H9 (cell line): ENCODE measurements around the gene GALNT2. TPM values are rescaled to one million over a fixed set of nuclear protein-coding genes. Genes with fewer than 3 reads are reported as not detected.

Experiments
- DNase-seq: peaks from one replicate; pipeline ENCODE4 v3.0.0-alpha.2; 2017
- H2AFZ ChIP-seq: one replicate; pipeline ENCODE4 v1.6.1; 2013; ENCODE audit warnings: mild to moderate bottlenecking, low read length, control low read depth, moderate library complexity
- H2AK5ac ChIP-seq: 2 replicates; pipeline ENCODE4 v1.6.1; 2013; ENCODE audit warnings: low read length, control low read depth, mixed read lengths; ENCODE audit not compliant: insufficient read length
- H2BK120ac ChIP-seq: one replicate; pipeline ENCODE4 v1.6.1; 2013; ENCODE audit warnings: low read depth, mild to moderate bottlenecking, low read length, control low read depth, inconsistent platforms; ENCODE audit not compliant: poor library complexity, severe bottlenecking
- H2BK12ac ChIP-seq: 2 replicates; pipeline ENCODE4 v1.6.1; 2013; ENCODE audit warnings: low read length, control low read depth, mixed read lengths, low read depth; ENCODE audit not compliant: insufficient read length
- H2BK15ac ChIP-seq: 2 replicates; pipeline ENCODE4 v1.6.1; 2013; ENCODE audit warnings: low read depth, low read length, control low read depth
- H2BK20ac ChIP-seq: one replicate; pipeline ENCODE4 v1.6.1; 2013; ENCODE audit warnings: low read depth, mild to moderate bottlenecking, low read length, control low read depth, inconsistent platforms; ENCODE audit not compliant: poor library complexity, severe bottlenecking
- H2BK5ac ChIP-seq: 2 replicates; pipeline ENCODE4 v1.6.1; 2013; ENCODE audit warnings: low read length, control low read depth, mixed read lengths; ENCODE audit not compliant: insufficient read length
- H3K14ac ChIP-seq: 2 replicates; pipeline ENCODE4 v1.6.1; 2013; ENCODE audit warnings: low read length, control low read depth; ENCODE audit not compliant: insufficient read depth
- H3K18ac ChIP-seq: 2 replicates; pipeline ENCODE4 v1.6.1; 2013; ENCODE audit warnings: low read depth, mild to moderate bottlenecking, mixed read lengths, low read length, control low read depth; ENCODE audit not compliant: insufficient read length
- H3K23ac ChIP-seq: 2 replicates; pipeline ENCODE4 v1.6.1; 2013; ENCODE audit warnings: low read length, control low read depth, mixed read lengths, low read depth; ENCODE audit not compliant: insufficient read length
- H3K23me2 ChIP-seq: 2 replicates; pipeline ENCODE4 v1.6.1; 2013; ENCODE audit warnings: low read depth, mild to moderate bottlenecking, mixed read lengths, low read length, control low read depth; ENCODE audit not compliant: insufficient read length, poor library complexity, severe bottlenecking
- H3K27ac ChIP-seq: 2 replicates; pipeline ENCODE4 v1.5.1; 2013; ENCODE audit warnings: low read length, control low read depth, mixed read lengths, low read depth; ENCODE audit not compliant: insufficient read length
- H3K27me3 ChIP-seq: 2 replicates; pipeline ENCODE4 v1.6.1; 2013; ENCODE audit warnings: low read length, control low read depth, inconsistent platforms; ENCODE audit not compliant: insufficient read depth
- H3K4ac ChIP-seq: 2 replicates; pipeline ENCODE4 v1.6.1; 2013; ENCODE audit warnings: low read depth, mild to moderate bottlenecking, control low read depth, inconsistent platforms, low read length, moderate library complexity
- H3K4me1 ChIP-seq: 2 replicates; pipeline ENCODE4 v1.6.1; 2013; ENCODE audit warnings: low read length, control low read depth, inconsistent platforms; ENCODE audit not compliant: insufficient read depth
- H3K4me2 ChIP-seq: 2 replicates; pipeline ENCODE4 v1.6.1; 2013; ENCODE audit warnings: low read length, control low read depth, mixed read lengths; ENCODE audit not compliant: insufficient read length, insufficient read depth
- H3K56ac ChIP-seq: 2 replicates; pipeline ENCODE4 v1.6.1; 2013; ENCODE audit warnings: low read depth, mild to moderate bottlenecking, mixed read lengths, low read length, control low read depth; ENCODE audit not compliant: insufficient read length
- H3K79me1 ChIP-seq: 2 replicates; pipeline ENCODE4 v1.6.1; 2013; ENCODE audit warnings: low read depth, mild to moderate bottlenecking, moderate library complexity, low read length, control low read depth, inconsistent platforms; ENCODE audit not compliant: insufficient read depth, poor library complexity, severe bottlenecking
- H3K79me2 ChIP-seq: 2 replicates; pipeline ENCODE4 v1.6.1; 2013; ENCODE audit warnings: low read length, control low read depth, inconsistent platforms; ENCODE audit not compliant: insufficient read depth
- H3K9ac ChIP-seq: 2 replicates; pipeline ENCODE4 v1.6.1; 2013; ENCODE audit warnings: low read length, control low read depth, mixed read lengths; ENCODE audit not compliant: insufficient read length; ENCODE audit errors: extremely low read depth
- H3K9me3 ChIP-seq: one replicate; pipeline ENCODE4 v1.6.1; 2013; ENCODE audit warnings: low read depth, low read length, inconsistent platforms; ENCODE audit not compliant: control insufficient read depth
- H3T11ph ChIP-seq: one replicate; pipeline ENCODE4 v1.6.1; 2013; ENCODE audit warnings: mild to moderate bottlenecking, low read length, control low read depth, inconsistent platforms
- H4K20me1 ChIP-seq: one replicate; pipeline ENCODE4 v1.6.1; 2013; ENCODE audit not compliant: control insufficient read depth, insufficient read length, insufficient read depth
- H4K5ac ChIP-seq: 2 replicates; pipeline ENCODE4 v1.6.1; 2013; ENCODE audit warnings: low read depth, mild to moderate bottlenecking, mixed read lengths, low read length, control low read depth; ENCODE audit not compliant: insufficient read length
- H4K8ac ChIP-seq: replicated peaks from 2 replicates; pipeline ENCODE4 v1.6.1; 2013; ENCODE audit warnings: low read length, control low read depth, mixed read lengths, low read depth; ENCODE audit not compliant: insufficient read length
- H4K91ac ChIP-seq: 2 replicates; pipeline ENCODE4 v1.6.1; 2013; ENCODE audit warnings: low read depth, mild to moderate bottlenecking, moderate library complexity, mixed read lengths, low read length, control low read depth; ENCODE audit not compliant: insufficient read length
- H3K27ac Mint-ChIP-seq, 3 experiments: 2 replicates in 2 of 3; 3 replicates in 1 of 3; pipeline ENCODE4 v1.8.0; 2020 to 2021; ENCODE audit warnings: mixed read lengths in 3 of 3, mild to moderate bottlenecking in 1 of 3, moderate library complexity in 1 of 3
- H3K27me3 Mint-ChIP-seq: 2 replicates; pipeline ENCODE4 v1.8.0; 2021; ENCODE audit warnings: low read depth, mild to moderate bottlenecking, moderate library complexity, mixed read lengths
- H3K36me3 Mint-ChIP-seq, 3 experiments: 2 replicates in 2 of 3; 3 replicates in 1 of 3; pipeline ENCODE4 v1.8.0; 2020 to 2021; ENCODE audit warnings: low read depth in 3 of 3, mixed read lengths in 3 of 3; ENCODE audit not compliant: insufficient read depth in 1 of 3
- H3K4me1 Mint-ChIP-seq, 2 experiments: 2 replicates each; pipeline ENCODE4 v1.8.0; 2020; ENCODE audit warnings: mixed read lengths in 2 of 2
- H3K4me3 Mint-ChIP-seq, 2 experiments: 2 replicates in 1 of 2; 3 replicates in 1 of 2; pipeline ENCODE4 v1.8.0; 2020 to 2021; ENCODE audit warnings: mild to moderate bottlenecking in 2 of 2, mixed read lengths in 2 of 2, moderate library complexity in 1 of 2
- H3K9me3 Mint-ChIP-seq, 2 experiments: 2 replicates in 1 of 2; 3 replicates in 1 of 2; pipeline ENCODE4 v1.8.0; 2020; ENCODE audit warnings: mild to moderate bottlenecking in 2 of 2, mixed read lengths in 2 of 2, moderate library complexity in 1 of 2
- WGBS: extraction: QIAGEN DNeasy Blood & Tissue Kit; methylation state at CpG from one replicate; pipeline ENCODE4 v1.1.7; 2013; ENCODE audit warnings: missing lambda C conversion rate, low lambda C conversion rate, mixed read lengths; ENCODE audit not compliant: insufficient read length; ENCODE audit errors: extremely low coverage; 5-methylcytosine and 5-hydroxymethylcytosine counted together
- total RNA-seq: library from RNA; stranded (reverse); gene quantifications from 2 replicates; pipeline ENCODE4 v1.2.1, GENCODE V29; 2021
- TF ChIP-seq, protein P1 (sequence below): fragments of 200-600 bp; sonication (generic); conservative IDR thresholded peaks from 3 replicates; pipeline ENCODE4 v1.8.0; 2021; ENCODE audit warnings: antibody characterized with exemption, mild to moderate bottlenecking

Gene GALNT2
- total RNA-seq, 1 experiment from 2014 or later, result 57.6 TPM

DNA sequence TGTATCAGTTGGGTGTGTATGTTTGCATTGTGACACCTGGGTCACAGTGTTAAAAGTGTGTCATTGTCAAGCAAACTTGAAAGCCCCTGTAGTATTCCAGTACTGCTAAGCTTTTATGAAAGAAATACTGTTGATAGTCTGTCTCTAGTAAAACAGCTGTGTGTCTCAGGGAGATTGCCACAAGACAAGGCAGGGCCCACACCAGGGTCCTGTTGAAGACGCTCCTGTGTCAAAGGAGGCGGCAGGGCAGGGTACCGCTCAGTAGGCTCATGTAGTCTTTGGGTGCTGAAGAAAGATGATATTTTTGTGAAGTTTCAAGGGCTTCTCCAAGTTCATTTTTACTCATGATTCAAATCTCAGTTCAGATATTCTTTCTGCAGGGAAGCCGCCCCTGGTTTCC is 132.5 kb downstream of the GALNT2 start:
- peak overlapping the region in 1 of 3 experiments; percentile 89; a peak in 2 of 7 replicates for H3K27ac Mint-ChIP-seq

More for the DNA sequence above, 132.5 kb downstream of the GALNT2 start:
- no peak overlapping the region for H4K5ac ChIP-seq
- H3K23ac ChIP-seq, result no peak overlapping the region
- H3K4ac ChIP-seq, result no peak overlapping the region
- Mint-ChIP-seq H3K4me1 (peaks cover 26 to 28% of the 10 kb centered on the region in 2 experiments), H3K9me3 (no peaks in the 10 kb centered on the region), H3K4me3 (no peak overlapping the region), H3K36me3 (peaks cover 0 to 13% (median 6%) of the 10 kb centered on the region in 3 experiments; a peak in 6 of 7 replicates), H3K27me3 (no peaks in the 10 kb centered on the region)
- no peak overlapping the region for H2BK20ac ChIP-seq
- H2BK12ac ChIP-seq, result no peak overlapping the region
- H2AFZ ChIP-seq, result no peak overlapping the region
- H2BK5ac ChIP-seq, result no peak overlapping the region
- H3K4me1 ChIP-seq, result no peaks in the 10 kb centered on the region; the same call in 1 of the 2 replicates
- no peak overlapping the region for H3T11ph ChIP-seq
- H2AK5ac ChIP-seq, result no peak overlapping the region
- H3K56ac ChIP-seq, result no peak overlapping the region
- no peaks in the 10 kb centered on the region for H4K20me1 ChIP-seq
- H2BK120ac ChIP-seq, result no peak overlapping the region
- H4K91ac ChIP-seq, result no peak overlapping the region
- no peak overlapping the region for H4K8ac ChIP-seq
- H3K23me2 ChIP-seq, result no peaks in the 10 kb centered on the region
- H2BK15ac ChIP-seq, result no peak overlapping the region
- no peaks in the 10 kb centered on the region for H3K27me3 ChIP-seq
- H3K79me2 ChIP-seq, result no peaks in the 10 kb centered on the region
- TF ChIP-seq, protein P1, sequence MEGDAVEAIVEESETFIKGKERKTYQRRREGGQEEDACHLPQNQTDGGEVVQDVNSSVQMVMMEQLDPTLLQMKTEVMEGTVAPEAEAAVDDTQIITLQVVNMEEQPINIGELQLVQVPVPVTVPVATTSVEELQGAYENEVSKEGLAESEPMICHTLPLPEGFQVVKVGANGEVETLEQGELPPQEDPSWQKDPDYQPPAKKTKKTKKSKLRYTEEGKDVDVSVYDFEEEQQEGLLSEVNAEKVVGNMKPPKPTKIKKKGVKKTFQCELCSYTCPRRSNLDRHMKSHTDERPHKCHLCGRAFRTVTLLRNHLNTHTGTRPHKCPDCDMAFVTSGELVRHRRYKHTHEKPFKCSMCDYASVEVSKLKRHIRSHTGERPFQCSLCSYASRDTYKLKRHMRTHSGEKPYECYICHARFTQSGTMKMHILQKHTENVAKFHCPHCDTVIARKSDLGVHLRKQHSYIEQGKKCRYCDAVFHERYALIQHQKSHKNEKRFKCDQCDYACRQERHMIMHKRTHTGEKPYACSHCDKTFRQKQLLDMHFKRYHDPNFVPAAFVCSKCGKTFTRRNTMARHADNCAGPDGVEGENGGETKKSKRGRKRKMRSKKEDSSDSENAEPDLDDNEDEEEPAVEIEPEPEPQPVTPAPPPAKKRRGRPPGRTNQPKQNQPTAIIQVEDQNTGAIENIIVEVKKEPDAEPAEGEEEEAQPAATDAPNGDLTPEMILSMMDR, result no peak
- no peak overlapping the region for H3K4me2 ChIP-seq
- H3K9ac ChIP-seq, result no peak overlapping the region
- DNase-seq, result no peak
- no peak overlapping the region for H3K14ac ChIP-seq
- no CpG with 5 or more reads among the region's 4 CpGs for WGBS
- no peaks in the 10 kb centered on the region for H3K79me1 ChIP-seq
- H3K9me3 ChIP-seq, result no peaks in the 10 kb centered on the region
- H3K18ac ChIP-seq, result no peak overlapping the region
- no peak overlapping the region for H3K27ac ChIP-seq
